Left ventricle myocardium inferior (tissue), 1 donor: ENCODE measurements around the gene SH3GL2. TPM values are rescaled to one million over a fixed set of nuclear protein-coding genes. Genes with fewer than 3 reads are reported as not detected.

Experiments used
- DNase-seq: peaks from one replicate; pipeline ENCODE4 v3.0.0-alpha.2; 2020
- H3K27ac ChIP-seq: fragments of 200-600 bp; replicated peaks from 2 replicates; pipeline ENCODE4 v1.8.0; 2021
- H3K27me3 ChIP-seq: fragments of 200-600 bp; 2 replicates; pipeline ENCODE4 v1.8.0; 2021; ENCODE audit warnings: low read depth
- H3K36me3 ChIP-seq: fragments of 200-600 bp; 2 replicates; pipeline ENCODE4 v1.8.0; 2021
- H3K4me1 ChIP-seq: fragments of 200-600 bp; 2 replicates; pipeline ENCODE4 v1.8.0; 2021
- H3K4me3 ChIP-seq: fragments of 200-600 bp; 2 replicates; pipeline ENCODE4 v1.8.0; 2021; ENCODE audit warnings: mild to moderate bottlenecking, moderate library complexity
- H3K9me3 ChIP-seq: fragments of 200-600 bp; replicated peaks from 2 replicates; pipeline ENCODE4 v1.8.0; 2021
- intact Hi-C: fragments of 100-400 bp; cut with micrococcal nuclease; formaldehyde crosslinking; loops from one replicate; pipeline ENCODE4 v1.11.0; 2022
- total RNA-seq: library from RNA; stranded (reverse); fragmentation: NEBNext Ultra II Directional; extraction: Animal tissue kit (Norgen Biotek cat#: 25700); gene quantifications from one replicate; pipeline ENCODE4 v1.2.1, GENCODE V29; 2021
- TF ChIP-seq, protein P1 (sequence below): fragments of 200-600 bp; IDR thresholded peaks from 2 replicates; pipeline ENCODE4 v1.8.0; 2021; ENCODE audit warnings: antibody characterized with exemption, mild to moderate bottlenecking, borderline replicate concordance
- donor health status: DM: no; HTN: yes; CAD: no; lungs with severe emphysema.

SH3GL2 gene
- total RNA-seq, 1 donor from 2014 or later, result 7.3 TPM

DNA sequence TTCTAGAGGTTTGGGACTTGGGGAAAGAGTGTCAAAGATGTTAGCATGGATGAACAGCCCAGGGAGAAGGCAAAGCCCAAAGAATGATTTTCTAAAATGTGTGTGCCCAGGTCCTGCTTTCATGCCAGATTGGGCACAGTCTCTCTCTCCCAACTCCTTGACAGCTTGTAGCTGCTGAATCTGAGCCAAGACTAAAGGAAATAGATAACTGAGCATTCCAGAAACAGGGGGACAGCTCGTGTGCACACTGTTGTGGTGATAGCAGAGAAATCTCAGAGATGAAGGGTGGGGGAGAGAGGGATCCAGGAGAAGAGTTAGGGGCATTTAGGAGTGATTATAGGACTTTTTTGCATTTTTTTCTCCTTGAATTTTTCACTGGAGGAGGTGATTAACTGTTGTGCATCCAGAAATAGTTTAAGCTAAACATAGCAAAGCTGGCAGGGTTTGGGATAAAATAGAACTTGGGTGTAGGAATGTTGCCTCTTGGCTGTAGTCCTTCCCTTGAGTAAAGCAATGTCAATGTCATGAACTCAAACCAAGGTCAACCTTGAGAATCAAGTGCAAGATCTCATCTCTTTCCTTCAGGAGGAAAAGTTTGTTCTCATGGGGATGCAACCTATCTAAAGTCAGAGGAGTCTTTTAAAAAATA is 245.9 kb downstream of the SH3GL2 start:
- peaks cover 9% of the 10 kb centered on the region for H3K9me3 ChIP-seq
- peaks cover 22% of the 10 kb centered on the region for H3K4me1 ChIP-seq
- TF ChIP-seq, protein P1, sequence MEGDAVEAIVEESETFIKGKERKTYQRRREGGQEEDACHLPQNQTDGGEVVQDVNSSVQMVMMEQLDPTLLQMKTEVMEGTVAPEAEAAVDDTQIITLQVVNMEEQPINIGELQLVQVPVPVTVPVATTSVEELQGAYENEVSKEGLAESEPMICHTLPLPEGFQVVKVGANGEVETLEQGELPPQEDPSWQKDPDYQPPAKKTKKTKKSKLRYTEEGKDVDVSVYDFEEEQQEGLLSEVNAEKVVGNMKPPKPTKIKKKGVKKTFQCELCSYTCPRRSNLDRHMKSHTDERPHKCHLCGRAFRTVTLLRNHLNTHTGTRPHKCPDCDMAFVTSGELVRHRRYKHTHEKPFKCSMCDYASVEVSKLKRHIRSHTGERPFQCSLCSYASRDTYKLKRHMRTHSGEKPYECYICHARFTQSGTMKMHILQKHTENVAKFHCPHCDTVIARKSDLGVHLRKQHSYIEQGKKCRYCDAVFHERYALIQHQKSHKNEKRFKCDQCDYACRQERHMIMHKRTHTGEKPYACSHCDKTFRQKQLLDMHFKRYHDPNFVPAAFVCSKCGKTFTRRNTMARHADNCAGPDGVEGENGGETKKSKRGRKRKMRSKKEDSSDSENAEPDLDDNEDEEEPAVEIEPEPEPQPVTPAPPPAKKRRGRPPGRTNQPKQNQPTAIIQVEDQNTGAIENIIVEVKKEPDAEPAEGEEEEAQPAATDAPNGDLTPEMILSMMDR, result no peak
- DNase-seq, result no peak
- peak overlapping the region; percentile 66 for H3K27ac ChIP-seq
- peak overlapping the region; percentile 14 for H3K4me3 ChIP-seq
- intact Hi-C loops, result no loop called here
- no peaks in the 10 kb centered on the region for H3K27me3 ChIP-seq
- no peaks in the 10 kb centered on the region for H3K36me3 ChIP-seq

- Histone ChIP-seq H3K27ac (peak overlapping the region; percentile 66), H3K4me1 (peaks cover 22% of the 10 kb centered on the region), H3K4me3 (no peak overlapping the region), H3K27me3 (no peaks in the 10 kb centered on the region), H3K9me3 (peaks cover 5% of the 10 kb centered on the region), H3K36me3 (no peaks in the 10 kb centered on the region)
- no peak for DNase-seq
- TF ChIP-seq, protein P1, result no peak
- intact Hi-C loops, result no loop called here
These were observed 246.4 kb downstream of the SH3GL2 start for GRCh38 chr9:17825265-17825659.

GRCh38 chr9:17829064-17829463 is 250.2 kb downstream of the SH3GL2 start:
- H3K4me3 ChIP-seq, result no peak overlapping the region
- H3K27ac ChIP-seq, result no peak overlapping the region
- no peaks in the 10 kb centered on the region for H3K9me3 ChIP-seq
- no peak for DNase-seq
- H3K4me1 ChIP-seq, result peaks cover 16% of the 10 kb centered on the region
- H3K27me3 ChIP-seq, result no peaks in the 10 kb centered on the region
- TF ChIP-seq, protein P1, result no peak
- H3K36me3 ChIP-seq, result no peaks in the 10 kb centered on the region
- intact Hi-C loops, result no loop called here

DNA sequence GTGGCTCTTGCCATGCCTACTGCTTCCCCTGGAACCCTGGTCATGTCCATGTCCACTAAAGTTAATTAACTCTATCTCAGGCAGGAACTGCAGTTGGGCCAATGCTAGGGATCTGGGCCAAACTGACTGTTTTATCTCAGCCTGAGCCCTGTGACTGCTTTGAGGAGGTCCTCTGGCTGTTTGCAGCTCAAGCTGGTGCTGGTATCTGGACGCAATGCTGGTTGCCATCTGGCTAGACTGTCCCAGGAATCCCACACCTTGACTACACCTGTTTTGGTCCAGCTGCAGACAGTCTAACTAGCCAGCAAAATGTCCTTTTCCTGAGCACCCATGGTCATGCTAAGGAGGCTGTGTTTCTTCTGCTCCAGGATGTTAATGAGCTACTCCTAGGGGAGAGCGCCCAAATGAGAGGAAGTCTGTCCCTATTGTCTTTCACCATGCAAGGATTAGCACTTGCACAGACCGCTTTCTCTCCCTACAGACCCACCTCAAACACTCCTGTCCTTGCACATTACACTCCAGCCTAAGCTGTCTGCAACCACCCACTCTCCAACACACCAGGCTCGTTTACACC is 251.0 kb downstream of the SH3GL2 start:
- no peaks in the 10 kb centered on the region for H3K9me3 ChIP-seq
- TF ChIP-seq, protein P1, result no peak

DNA sequence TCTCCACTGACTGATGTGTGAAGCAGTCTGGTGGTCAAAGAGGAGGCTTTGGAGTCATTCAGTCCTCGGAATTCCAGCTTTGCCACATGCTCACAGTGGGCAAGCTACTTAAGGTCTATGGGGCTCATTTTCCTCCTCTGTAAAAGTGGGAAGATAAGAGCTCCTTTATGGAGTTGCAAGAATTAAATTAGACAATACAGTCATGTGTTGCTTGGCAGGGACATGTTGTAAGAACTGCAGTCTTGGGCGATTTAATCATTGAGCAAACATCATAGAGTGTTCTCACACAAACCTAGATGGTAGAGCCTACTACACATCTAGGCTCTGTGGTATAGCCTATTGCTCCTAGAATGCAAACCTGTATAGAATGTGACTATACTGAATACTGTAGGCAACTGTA is 253.9 kb downstream of the SH3GL2 start:
- H3K36me3 ChIP-seq, result no peaks in the 10 kb centered on the region
- intact Hi-C loops, result no loop called here

More for the DNA sequence above, 251.0 kb downstream of the SH3GL2 start:
- intact Hi-C loops, result no loop called here
- H3K4me1 ChIP-seq, result peaks cover 7% of the 10 kb centered on the region
- no peak for DNase-seq
- no peaks in the 10 kb centered on the region for H3K36me3 ChIP-seq
- H3K27ac ChIP-seq, result no peak overlapping the region
- H3K4me3 ChIP-seq, result no peak overlapping the region
- H3K27me3 ChIP-seq, result no peaks in the 10 kb centered on the region

More for the DNA sequence above, 253.9 kb downstream of the SH3GL2 start:
- peaks cover 14% of the 10 kb centered on the region for H3K9me3 ChIP-seq
- DNase-seq, result no peak
- no peak overlapping the region for H3K4me3 ChIP-seq
- H3K27ac ChIP-seq, result no peak overlapping the region
- H3K4me1 ChIP-seq, result no peaks in the 10 kb centered on the region
- no peaks in the 10 kb centered on the region for H3K27me3 ChIP-seq
- TF ChIP-seq, protein P1, result no peak
